HG02642 (cell line): ENCODE measurements around the gene GABARAP.

Experiments used
- ATAC-seq: cut with Tn5 transposase; IDR thresholded peaks from one replicate; pipeline ENCODE4 v1.9.1; 2021; ENCODE audit warnings: mild to moderate bottlenecking; ENCODE audit not compliant: unreplicated experiment, poor library complexity

GABARAP gene

DNA sequence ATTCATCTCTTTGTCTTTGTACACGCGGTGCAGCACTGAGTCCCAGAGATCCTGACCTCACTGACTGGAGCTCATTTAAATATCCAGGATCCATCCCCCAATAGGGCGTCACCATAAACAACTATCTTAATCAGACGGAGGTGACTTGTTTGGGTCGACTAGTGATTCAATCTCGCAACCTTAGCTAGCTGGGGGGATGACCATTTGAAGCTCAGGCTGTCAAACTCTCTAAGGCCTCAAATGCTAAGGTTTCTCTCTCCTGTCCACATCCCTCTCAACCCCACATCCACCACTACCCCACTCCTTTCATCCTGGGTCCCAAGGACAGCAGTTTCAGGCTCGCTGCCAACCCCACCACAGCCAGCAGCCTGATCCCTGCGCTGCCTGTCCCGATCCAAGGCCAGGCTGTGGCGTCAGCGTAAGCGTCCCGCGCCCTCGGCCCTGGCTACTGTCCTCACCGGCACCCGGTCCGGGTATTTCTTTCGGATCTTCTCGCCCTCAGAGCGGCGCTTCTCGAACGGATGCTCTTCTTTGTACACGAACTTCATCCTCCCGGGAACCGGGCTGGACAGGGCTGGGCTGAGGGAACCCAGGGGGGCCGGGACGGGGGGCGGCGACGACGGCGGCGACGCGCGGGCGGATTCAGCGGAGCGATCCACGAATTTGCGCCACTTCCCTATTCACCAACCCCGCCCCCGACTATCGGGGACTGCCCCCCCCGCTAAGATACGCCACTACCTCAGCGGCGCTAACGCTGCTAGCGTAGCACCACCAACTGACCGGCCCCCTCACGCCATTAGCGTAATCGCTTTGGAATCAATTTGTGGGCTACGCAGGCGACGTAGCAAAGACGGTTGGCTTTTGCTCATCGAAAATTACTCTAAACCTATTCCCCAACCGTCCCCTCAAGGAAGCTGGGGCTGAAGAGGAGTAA lies at the start of gene GABARAP:
TSS of gene GABARAP (minus strand) at position 667 of the 934 bp plus-strand sequence. CDS start at position 548, 119 bp downstream.
- ATAC-seq, result peak; percentile 32

DNA sequence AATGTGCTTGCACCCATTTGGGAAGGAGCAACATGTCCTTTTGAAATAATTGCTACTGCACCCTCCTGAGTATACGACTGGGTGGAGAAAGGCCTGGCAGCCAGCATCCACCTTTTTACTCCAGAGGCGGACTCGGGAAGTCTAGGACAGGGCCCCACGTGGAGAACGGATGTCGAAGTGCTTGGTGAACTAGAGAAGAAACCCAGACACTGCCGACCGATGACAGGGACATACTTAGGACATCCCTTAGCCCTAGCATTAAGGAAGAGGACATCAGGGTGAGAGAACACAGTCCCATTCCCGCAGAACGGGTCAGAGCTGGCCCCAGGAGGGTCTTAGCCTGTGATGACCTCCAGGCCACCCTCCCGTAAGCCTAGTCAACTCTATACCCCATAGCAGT lies 48.4 kb upstream of the GABARAP start:
- ATAC-seq, result no peak

DNA sequence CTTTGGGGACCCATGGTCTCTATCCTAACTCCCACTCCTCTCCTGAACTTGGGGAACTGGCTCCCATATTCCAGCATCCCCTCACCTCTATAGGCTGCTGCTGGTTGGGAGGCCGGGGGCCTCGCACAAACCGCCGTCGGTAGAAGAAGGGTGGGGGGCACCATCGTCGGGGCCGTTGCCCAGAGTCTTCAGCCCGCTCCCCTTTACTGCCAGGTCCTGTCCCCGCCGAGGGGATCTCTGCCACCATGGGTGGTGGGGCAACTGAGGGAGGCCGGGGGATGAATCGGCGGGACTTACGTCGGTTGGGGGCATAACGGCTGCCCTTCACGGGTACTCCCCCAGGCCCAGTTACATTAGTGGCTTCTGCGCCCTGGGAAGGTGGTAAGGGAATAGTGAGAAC lies 47.9 kb upstream of the GABARAP start:
- ATAC-seq, result no peak

DNA sequence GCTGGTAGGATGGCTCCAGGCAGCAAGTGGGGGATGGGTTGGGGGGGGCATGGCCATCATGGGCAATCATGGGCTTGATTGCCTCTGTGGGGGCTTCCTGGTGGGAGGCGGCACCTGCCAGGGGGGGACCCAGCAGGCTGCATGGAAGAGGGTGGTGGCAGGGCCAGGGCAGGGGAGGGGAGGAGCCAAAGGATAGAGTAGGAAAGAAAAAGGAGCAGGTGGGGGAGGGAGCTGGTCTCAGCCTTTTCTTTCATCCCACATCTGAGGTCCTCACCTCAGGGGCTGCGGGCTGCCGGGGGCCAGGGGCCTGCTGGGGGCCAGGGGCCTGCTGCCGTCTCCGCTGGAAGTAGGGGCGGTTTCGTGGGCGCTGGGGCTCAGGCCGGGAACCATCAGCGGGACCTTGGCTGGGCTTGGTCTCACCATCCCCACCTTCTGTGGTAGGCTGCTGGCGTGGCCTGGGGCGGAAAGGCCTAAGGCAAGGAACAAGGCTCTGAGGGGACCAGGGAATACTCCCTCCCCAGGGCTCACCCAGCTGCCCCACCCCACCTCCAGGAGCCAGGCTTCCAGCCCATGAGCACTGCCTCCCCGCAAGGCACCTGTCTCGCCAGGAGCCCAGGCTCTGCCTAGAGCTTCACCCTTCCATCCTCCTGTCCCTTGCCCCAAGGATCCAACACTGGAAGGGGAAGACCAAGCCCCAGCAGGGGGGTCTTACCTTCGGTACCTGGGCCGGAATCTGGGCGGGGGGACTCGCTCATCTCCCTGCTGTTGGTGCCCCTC lies 47.2 kb upstream of the GABARAP start:
- no peak for ATAC-seq

DNA sequence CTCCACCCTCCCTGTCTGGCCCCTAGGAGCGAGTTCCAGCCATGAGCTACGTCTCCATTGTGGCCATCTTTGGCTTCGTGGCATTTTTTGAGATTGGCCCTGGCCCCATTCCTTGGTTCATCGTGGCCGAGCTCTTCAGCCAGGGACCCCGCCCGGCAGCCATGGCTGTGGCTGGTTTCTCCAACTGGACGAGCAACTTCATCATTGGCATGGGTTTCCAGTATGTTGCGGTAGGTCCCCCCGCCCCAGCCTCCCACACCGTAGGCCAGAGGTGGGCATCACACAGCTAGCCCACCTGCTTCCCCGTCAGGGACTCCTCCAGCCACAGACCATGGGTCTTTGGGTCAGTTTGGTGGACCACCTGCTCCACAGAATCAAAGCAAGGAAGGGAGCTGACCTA lies 43.4 kb upstream of the GABARAP start:
- no peak for ATAC-seq

DNA sequence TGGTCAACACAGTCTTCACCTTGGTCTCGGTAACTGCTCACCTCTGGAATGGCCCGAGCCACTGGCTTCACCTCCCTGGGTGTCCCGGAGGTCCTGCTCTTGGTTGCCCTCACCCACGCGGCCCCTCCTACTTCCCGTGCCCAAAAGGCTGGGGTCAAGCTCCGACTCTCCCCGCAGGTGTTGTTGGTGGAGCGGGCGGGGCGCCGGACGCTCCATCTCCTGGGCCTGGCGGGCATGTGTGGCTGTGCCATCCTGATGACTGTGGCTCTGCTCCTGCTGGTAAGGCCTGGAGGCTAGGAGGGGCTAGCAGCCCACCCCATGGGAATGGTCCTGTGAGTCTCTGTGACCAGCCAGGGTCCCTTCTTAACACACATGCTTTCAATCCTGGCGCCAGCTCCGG lies 42.7 kb upstream of the GABARAP start:
- ATAC-seq, result no peak

DNA sequence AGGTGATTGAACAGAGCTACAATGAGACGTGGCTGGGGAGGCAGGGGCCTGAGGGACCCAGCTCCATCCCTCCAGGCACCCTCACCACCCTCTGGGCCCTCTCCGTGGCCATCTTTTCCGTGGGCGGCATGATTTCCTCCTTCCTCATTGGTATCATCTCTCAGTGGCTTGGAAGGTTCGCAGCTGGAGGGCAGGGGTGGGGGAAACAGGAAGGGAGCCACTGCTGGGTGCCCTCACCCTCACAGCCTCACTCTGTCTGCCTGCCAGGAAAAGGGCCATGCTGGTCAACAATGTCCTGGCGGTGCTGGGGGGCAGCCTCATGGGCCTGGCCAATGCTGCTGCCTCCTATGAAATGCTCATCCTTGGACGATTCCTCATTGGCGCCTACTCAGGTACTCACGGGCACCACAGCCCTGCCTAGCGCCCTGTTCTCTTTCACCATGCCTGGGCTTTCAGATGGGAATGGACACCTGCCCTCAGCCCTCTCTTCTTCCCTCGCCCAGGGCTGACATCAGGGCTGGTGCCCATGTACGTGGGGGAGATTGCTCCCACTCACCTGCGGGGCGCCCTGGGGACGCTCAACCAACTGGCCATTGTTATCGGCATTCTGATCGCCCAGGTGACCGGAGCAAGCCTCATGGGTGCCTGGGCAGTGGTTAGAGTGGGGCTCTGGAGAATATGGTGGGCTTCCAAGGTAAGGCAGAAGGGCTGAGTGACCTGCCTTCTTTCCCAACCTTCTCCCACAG lies 41.4 kb upstream of the GABARAP start:
- ATAC-seq, result no peak

DNA sequence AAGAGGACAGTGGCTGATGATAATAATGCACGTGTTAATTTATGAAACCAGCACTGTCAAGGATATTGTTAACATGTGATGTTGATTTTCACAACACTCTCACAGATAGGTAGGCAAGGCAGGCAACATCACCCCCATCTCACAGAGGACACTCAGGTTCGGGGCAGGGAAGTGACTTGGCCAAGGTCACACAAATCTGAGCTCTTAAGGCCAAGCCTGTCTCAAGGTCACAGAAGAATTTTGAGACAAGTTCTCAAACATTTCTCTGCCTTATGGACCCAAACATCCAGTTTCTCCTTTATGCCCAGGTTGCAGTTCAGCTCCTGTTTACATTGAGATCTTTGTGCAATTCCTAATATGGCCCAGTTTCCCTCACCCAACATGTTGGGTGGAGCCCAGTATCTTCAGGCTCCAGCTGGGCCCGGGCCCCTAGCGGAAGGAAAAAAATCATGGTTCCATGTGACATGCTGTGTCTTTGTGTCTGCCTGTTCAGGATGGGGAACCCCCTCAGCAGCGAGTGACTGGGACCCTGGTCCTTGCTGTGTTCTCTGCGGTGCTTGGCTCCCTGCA lies 40.6 kb upstream of the GABARAP start:
- no peak for ATAC-seq

DNA sequence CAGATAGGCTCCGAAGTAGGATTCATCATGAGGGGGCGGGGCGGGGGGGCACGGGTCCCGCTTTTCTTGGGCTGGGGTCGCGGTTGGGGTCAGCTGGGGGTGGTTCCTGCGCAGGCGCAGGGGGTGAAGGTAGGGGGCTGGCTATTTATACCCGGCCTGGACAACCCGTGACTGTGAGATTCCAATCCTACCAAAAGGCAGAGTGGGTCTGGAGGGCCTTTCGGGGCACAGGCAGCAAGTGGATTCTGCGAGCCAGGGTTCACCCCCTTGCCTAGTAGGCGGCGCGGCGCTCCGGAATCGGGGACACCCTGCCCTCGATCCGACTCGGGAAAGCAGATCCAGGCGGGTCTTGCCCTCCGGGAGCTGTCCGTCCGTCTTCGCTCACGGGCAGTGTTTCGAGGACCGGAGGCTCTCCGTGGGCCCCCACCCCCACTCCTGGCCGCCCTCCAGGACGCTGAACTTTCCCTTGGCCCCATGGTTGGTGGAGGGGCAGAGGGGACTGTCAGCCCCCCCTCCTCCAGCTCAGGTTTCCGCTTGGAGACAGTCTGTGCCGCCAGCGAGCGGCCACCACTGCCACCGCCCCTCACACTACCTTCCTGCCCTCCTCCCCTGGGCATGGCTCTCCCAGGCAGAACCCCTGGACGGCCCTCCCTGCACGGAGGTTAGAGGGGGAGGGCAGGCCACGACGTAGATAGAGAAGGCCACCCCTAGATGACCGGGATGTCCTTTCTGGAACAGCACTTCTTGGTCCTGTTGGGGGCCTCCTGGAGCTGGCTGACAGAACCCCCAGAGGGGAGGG lies 39.9 kb upstream of the GABARAP start:
- no peak for ATAC-seq

DNA sequence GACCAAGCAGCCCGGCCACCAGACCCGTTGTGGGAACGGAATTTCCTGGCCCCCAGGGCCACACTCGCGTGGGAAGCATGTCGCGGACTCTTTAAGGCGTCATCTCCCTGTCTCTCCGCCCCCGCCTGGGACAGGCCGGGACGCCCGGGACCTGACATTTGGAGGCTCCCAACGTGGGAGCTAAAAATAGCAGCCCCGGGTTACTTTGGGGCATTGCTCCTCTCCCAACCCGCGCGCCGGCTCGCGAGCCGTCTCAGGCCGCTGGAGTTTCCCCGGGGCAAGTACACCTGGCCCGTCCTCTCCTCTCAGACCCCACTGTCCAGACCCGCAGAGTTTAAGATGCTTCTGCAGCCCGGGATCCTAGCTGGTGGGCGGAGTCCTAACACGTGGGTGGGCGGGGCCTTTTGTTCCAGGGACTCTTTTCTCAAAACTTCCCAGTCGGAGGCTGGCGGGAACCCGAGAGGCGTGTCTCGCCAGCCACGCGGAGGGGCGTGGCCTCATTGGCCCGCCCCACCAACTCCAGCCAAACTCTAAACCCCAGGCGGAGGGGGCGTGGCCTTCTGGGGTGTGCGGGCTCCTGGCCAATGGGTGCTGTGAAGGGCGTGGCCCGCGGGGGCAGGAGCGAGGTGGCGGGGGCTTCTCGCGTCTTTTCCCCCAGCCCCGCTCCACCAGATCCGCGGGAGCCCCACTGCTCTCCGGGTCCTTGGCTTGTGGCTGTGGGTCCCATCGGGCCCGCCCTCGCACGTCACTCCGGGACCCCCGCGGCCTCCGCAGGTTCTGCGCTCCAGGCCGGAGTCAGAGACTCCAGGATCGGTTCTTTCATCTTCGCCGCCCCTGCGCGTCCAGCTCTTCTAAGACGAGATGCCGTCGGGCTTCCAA lies 39.1 kb upstream of the GABARAP start, which contains the start of gene SLC2A4:
TSS of gene SLC2A4 (plus strand) at position 645 of the 879 bp plus-strand sequence. CDS start at position 862, 217 bp downstream.
- ATAC-seq, result peak; percentile 61

DNA sequence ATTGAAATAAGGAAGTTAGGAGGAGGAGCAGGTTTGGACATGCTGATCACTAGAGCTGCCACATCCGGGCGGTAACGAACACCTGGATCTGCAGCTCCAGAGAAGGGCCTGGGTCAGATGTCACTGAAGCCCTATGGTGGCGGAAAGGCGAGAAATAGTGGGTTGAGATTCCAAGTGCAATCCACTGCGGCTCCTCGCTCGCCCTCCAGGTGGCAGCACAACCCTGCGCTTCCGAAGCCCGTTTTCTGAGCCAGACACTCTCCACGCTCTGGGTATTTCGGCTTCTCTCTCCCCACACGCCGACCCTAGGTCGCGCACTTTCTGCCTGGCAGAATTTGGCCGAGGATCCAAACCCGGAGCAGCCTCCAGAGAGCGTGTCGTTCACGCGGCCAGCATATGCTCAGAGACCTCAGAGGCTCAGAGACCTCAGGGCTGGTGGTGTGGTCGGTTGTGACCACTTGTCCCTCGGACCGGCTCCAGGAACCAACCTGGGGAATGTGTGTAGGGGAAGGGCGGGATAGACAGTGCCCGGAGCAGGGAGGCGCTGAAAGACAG lies 38.3 kb upstream of the GABARAP start:
- ATAC-seq, result peak; percentile 65

DNA sequence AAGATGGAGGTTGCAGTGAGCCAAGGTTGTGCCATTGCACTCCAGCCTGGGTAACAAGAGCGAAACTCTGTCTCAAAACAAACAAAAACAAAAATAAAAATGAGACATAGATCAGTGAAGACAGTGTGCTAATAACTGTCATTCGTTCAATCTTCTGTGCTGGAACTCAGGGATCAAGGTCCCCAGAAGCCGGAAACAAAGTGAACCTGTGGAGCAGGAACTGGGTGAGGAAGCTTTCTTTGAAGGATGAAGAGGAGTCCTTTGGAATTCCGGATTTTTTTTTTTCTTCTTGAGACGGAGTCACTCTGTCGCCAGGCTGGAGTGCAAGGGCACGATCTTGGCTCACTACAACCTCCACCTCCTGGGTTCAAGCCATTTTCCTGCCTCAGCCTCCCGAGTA lies 37.2 kb upstream of the GABARAP start:
- ATAC-seq, result no peak

DNA sequence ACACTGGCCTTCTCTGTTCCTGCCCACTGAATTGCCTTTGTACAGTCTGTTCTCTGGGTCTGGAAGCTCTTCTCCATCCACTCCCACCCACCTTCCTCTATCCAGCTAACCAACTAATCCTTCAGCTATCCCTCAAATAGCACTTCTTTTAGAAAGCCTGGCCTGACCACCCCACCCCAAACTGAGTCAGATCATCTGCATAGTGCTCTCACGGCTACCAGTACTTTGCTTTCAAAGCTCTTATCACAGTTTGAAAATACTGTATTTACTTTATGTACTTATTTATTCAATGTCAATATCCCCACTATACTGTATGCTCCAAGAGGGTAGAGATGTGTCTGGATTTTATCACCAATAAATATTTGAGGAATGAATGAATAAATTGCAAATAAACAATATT lies 24.5 kb upstream of the GABARAP start:
- no peak for ATAC-seq

DNA sequence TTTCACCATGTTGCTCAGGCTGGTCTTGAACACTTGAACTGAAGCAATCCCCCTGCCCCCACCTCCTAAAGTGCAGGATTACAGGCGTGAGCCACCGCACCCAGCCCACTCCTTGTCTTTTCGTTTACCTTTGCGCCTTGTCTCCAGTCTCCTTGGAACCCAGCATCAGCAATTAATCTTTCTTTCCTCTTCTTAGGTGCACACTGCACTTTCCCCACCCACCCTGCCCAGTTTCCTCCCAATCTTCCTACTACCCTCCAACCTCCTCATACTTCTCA lies 21.5 kb upstream of the GABARAP start:
- no peak for ATAC-seq

DNA sequence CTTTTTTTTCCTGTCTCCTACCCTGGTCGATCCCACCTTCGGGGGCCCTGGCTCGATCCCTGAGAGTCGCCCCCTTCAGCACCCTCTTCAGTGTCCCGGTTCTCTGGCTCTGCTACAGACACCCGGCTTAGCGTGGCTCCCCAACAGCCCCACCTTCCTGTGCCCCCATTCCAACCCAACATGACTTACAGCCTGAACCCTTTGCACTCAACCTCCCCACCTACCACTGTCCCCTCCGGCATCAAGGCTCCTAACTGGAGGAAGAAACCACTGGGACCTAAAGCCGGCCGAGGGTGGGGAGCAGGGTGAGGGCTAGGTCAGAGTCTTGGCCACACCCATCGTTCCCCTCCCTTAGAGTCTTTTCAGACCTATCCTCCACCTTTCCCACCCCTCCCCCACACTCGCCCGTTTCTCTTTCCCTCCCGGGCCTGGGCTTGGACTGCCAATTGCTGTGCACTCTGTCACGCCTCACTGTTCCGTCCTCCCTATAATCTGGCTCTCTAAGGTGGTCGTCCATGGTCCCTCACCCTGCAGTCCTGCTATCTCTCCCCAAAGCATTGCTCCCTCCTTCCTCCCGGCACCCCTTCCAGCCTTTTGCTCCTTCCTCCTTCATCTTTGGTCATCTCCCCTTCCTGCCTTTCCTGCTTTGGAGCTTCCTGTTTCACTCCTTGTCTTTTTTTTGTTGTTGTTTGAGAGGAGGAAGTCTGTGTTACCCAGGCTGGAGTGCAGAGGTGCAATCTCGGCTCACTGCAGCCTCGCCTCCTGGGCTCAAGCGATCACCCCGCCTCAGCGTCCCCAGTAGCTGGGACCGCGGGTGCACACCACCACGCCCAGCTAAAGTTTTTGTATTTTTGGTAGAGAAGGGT lies 20.9 kb upstream of the GABARAP start:
- no peak for ATAC-seq

DNA sequence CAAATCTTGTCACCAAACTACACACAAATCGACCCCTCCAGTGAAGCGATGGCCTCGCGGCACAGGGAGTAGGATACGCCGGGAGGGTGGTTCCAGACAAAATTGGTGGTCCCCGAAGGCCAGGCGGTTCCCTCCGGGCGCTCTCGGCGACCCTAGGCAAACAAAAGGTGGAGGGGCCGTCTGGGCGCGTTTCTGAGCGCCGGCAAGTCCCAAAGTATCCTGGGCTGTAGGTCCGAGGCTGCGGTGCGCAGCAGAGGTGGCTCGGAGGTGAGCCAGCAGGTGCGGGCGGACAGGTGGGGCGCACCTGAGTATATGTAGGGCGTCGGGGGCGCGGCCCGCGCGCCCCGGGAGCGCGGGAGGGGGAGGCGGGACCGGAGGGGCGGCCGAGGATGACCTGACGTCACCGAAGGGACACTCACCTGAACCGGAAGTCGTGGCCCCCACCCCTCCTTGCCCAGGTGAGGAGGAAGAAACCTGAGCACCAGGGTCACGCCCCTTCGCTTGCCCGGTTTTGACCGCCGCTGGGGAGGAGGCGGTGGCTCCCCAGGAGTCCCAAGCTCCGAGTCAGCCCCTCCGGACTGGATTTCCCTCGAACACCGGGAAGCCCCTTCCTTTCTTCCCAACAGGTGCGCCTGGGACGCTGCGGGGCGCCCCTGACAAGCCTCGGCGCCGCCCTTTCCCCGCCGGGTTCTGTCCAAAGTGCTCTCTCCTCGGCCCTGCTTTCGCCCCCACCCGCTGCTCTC lies 20.1 kb upstream of the GABARAP start, which contains the start of gene CLDN7:
TSS of gene CLDN7 (minus strand) at position 287 of the 743 bp plus-strand sequence. CDS start 435 bp downstream, outside the sequence.
- ATAC-seq, result no peak
